Measurements from ENCODE around the gene EBP.

DNA sequence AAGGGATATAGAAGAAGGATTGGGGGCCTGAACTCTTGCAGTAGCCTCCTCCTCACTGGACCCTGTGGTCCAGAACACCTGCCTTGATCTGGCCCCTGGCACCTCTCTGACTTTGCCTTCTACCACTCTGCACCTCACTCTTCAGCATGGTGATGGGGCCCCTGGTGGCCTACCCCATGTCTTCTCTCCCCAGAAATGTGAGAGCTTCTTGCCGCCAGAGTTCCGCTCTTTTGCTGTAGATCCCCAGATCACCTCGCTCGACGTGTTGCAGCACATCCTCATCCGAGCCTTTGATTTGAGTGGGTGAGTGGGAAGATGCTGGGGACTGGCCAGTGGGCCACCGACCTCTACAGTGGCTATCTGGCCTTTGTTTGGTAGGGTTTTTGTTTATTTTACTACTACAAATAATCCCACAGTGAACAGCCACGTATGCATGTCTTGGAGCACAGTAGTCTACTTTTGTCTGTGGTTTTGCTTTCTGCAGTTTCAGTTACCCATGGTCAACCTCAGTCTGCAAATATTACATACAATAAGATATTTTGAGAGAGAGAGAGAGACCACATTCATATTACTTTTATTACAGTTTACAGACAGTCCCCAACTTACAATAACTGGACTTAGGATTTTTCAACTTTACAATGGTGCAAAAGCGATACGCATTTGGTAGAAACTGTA is 19.7 kb downstream of the EBP start:
- TF ChIP-seq, protein P1, sequence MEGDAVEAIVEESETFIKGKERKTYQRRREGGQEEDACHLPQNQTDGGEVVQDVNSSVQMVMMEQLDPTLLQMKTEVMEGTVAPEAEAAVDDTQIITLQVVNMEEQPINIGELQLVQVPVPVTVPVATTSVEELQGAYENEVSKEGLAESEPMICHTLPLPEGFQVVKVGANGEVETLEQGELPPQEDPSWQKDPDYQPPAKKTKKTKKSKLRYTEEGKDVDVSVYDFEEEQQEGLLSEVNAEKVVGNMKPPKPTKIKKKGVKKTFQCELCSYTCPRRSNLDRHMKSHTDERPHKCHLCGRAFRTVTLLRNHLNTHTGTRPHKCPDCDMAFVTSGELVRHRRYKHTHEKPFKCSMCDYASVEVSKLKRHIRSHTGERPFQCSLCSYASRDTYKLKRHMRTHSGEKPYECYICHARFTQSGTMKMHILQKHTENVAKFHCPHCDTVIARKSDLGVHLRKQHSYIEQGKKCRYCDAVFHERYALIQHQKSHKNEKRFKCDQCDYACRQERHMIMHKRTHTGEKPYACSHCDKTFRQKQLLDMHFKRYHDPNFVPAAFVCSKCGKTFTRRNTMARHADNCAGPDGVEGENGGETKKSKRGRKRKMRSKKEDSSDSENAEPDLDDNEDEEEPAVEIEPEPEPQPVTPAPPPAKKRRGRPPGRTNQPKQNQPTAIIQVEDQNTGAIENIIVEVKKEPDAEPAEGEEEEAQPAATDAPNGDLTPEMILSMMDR (IDR thresholded peaks at IDR 0.05 in 8 of 11, conservative IDR thresholded peaks at IDR 0.05 in 3 of 11): no peak
- no peak for TF ChIP-seq POLR2AphosphoS5 (IDR thresholded peaks at IDR 0.05)

All from spleen (tissue), 7 donors.